HepG2 (cell line): ENCODE data around the gene GAS1. TPM values are rescaled to one million over a fixed set of nuclear protein-coding genes. Genes with fewer than 3 reads are reported as not detected.

ENCODE experiments used
- ATAC-seq: fragments of 200-7000 bp; cut with Tn5 transposase; 3 replicates; pipeline ENCODE4 v1.9.1; 2020; ENCODE audit warnings: mild to moderate bottlenecking, moderate library complexity
- BruUV-seq: library from RNA; stranded (reverse); fragments of 400-500 nt; replicated peaks from 2 replicates; lab custom pipeline; 2021; lab: Mats Ljungman, UMichigan
- CTCF ChIA-PET: fragments of 300-600 bp; formaldehyde crosslinking; extraction: SDS; loops from one replicate; lab custom pipeline; 2021; ENCODE audit warnings: low total read pairs, inconsistent platforms, low intra/inter-chr PET ratio; lab: Yijun Ruan, JAX
- POLR2A ChIA-PET: fragments of 350-600 bp; sonication (Branson Sonifier 250); formaldehyde crosslinking; loops from one replicate; lab custom pipeline; 2020; ENCODE audit warnings: antibody characterized with exemption, inconsistent platforms; lab: Yijun Ruan, JAX
- DNase-seq: peaks from one replicate; pipeline ENCODE4 v3.0.0-alpha.2; 2015; ENCODE audit warnings: low spot score
- FAIRE-seq: peaks from 3 replicates; lab custom pipeline; 2011; peaks lifted over from hg19 to GRCh38; lab: Jason Lieb, UNC
- H2AFZ ChIP-seq: one replicate; pipeline ENCODE4 v1.6.1; 2011; ENCODE audit warnings: low read length, inconsistent platforms
- H3K27ac ChIP-seq: fragments of 300-600 bp; 3 replicates; pipeline ENCODE4 v1.8.0; 2011; ENCODE audit warnings: mixed run types, mild to moderate bottlenecking, mixed read lengths, low read length, inconsistent platforms; ENCODE audit not compliant: insufficient read depth; ENCODE audit errors: extremely low read length
- H3K27me3 ChIP-seq, 2 experiments: fragments of 200-600 bp in 1 of 2; 2 replicates in 1 of 2; 3 replicates in 1 of 2; pipeline versions ENCODE4 v1.6.0 to v1.8.0; 2011; ENCODE audit warnings: low read length in 2 of 2, mild to moderate bottlenecking in 2 of 2, moderate library complexity in 2 of 2, inconsistent platforms in 1 of 2; ENCODE audit not compliant: insufficient read depth in 2 of 2, control insufficient read depth in 1 of 2
- H3K36me3 ChIP-seq, 2 experiments: fragments of 200-600 bp in 1 of 2; replicated peaks in 1 of 2; 2 replicates in 1 of 2; 3 replicates in 1 of 2; pipeline versions ENCODE4 v1.5.1 to v1.8.0; 2011; ENCODE audit warnings: low read length in 2 of 2, inconsistent platforms in 1 of 2; ENCODE audit not compliant: insufficient read depth in 2 of 2, control insufficient read depth in 1 of 2
- H3K4me1 ChIP-seq: 2 replicates; pipeline ENCODE4 v1.5.1; 2012; ENCODE audit warnings: low read length, inconsistent platforms; ENCODE audit not compliant: insufficient read depth
- H3K4me2 ChIP-seq: 2 replicates; pipeline ENCODE4 v1.6.0; 2011; ENCODE audit warnings: low read depth, low read length, inconsistent platforms
- H3K4me3 ChIP-seq, 3 experiments: fragments of 200-600 bp in 1 of 3; sonication (generic), shearing (Covaris generic) in 1 of 3; replicated peaks in 1 of 3; 2 replicates each; pipeline ENCODE4 v1.5.1; 2011 to 2016; ENCODE audit warnings: low read length in 3 of 3, inconsistent platforms in 2 of 3, low read depth in 2 of 3, mild to moderate bottlenecking in 2 of 3, control low read depth in 1 of 3, mixed read lengths in 1 of 3; ENCODE audit not compliant: insufficient read depth in 1 of 3
- H3K79me2 ChIP-seq: one replicate; pipeline ENCODE4 v1.6.1; 2011; ENCODE audit warnings: low read length, inconsistent platforms; ENCODE audit not compliant: insufficient read depth
- H3K9ac ChIP-seq: 2 replicates; pipeline ENCODE4 v1.6.0; 2011; ENCODE audit warnings: mild to moderate bottlenecking, low read depth, low read length, inconsistent platforms; ENCODE audit not compliant: insufficient read depth
- H3K9me3 ChIP-seq: 2 replicates; pipeline ENCODE4 v1.5.1; 2012; ENCODE audit warnings: mild to moderate bottlenecking, low read length
- H4K20me1 ChIP-seq: 2 replicates; pipeline ENCODE4 v1.6.0; 2011; ENCODE audit warnings: inconsistent platforms, mild to moderate bottlenecking, low read length, moderate library complexity; ENCODE audit not compliant: insufficient read depth
- CCAR2 ChIP-seq: fragments of 200-400 bp; formaldehyde crosslinking; optimal IDR thresholded peaks from 2 replicates; pipeline ENCODE3; 2018; ENCODE audit warnings: low read depth, mild to moderate bottlenecking, low read length, moderate library complexity
- DBP ChIP-seq: sonication (generic); formaldehyde crosslinking; IDR thresholded peaks from 2 replicates; pipeline ENCODE4 v1.4.0; 2020; ENCODE audit warnings: missing genetic modification reagents; ENCODE audit errors: not compliant biosample characterization
- EP300 ChIP-seq, 3 experiments: sonication (generic) in 1 of 3; formaldehyde crosslinking in 1 of 3; IDR thresholded peaks; 2 replicates each; pipeline versions ENCODE4 v1.5.1 to v1.6.1; 2011 to 2020; ENCODE audit warnings: low read depth in 2 of 3, low read length in 2 of 3, borderline replicate concordance in 1 of 3, improper control_type of control experiment in 1 of 3, mild to moderate bottlenecking in 1 of 3, missing genetic modification reagents in 1 of 3, moderate library complexity in 1 of 3
- MTF1 ChIP-seq: sonication (generic); formaldehyde crosslinking; IDR thresholded peaks from 2 replicates; pipeline ENCODE4 v1.5.0; 2020; ENCODE audit warnings: missing genetic modification reagents
- RBM39 ChIP-seq: fragments of 200-400 bp; formaldehyde crosslinking; IDR thresholded peaks from one replicate; pipeline ENCODE4 v1.6.1; 2018; ENCODE audit warnings: antibody characterized with exemption, mild to moderate bottlenecking, low read depth, low read length; ENCODE audit not compliant: poor library complexity, severe bottlenecking
- THAP7 ChIP-seq: sonication (generic); formaldehyde crosslinking; IDR thresholded peaks from 2 replicates; pipeline ENCODE4 v1.8.1; 2023; ENCODE audit warnings: mild to moderate bottlenecking, missing genetic modification reagents
- YY1 ChIP-seq: IDR thresholded peaks from 2 replicates; pipeline ENCODE4 v1.6.1; 2011; ENCODE audit warnings: low read length, low read depth, moderate library complexity, mild to moderate bottlenecking; ENCODE audit not compliant: insufficient read depth, insufficient replicate concordance
- ZNF24 ChIP-seq: fragments of 450-650 bp; IDR thresholded peaks from 2 replicates; pipeline ENCODE4 v1.6.1; 2017; ENCODE audit warnings: antibody characterized with exemption, mild to moderate bottlenecking
- ZNF441 ChIP-seq: sonication (generic); formaldehyde crosslinking; IDR thresholded peaks from 2 replicates; pipeline ENCODE4 v1.7.0; 2021; ENCODE audit warnings: missing genetic modification reagents, borderline replicate concordance
- ZNF639 ChIP-seq: conservative IDR thresholded peaks from 2 replicates; pipeline ENCODE4 v1.6.1; 2018; ENCODE audit warnings: missing genetic modification reagents
- WGBS: methylation state at CpG from one replicate; pipeline ENCODE4 v1.1.6; 2017; ENCODE audit warnings: low lambda C conversion rate; 5-methylcytosine and 5-hydroxymethylcytosine counted together
- in situ Hi-C: cut with HindIII; loops from 2 replicates; pipeline ENCODE4 v1.10.0; 2017; ENCODE audit warnings: low pct_unique_long_range_greater_than_20kb; ENCODE audit not compliant: extremely low pct_ligation_motif_present
- intact Hi-C: fragments of 100-400 bp; cut with micrococcal nuclease; formaldehyde crosslinking; loops from one replicate; pipeline ENCODE4 v1.10.0; 2022; ENCODE audit not compliant: unreplicated experiment
- polyA plus RNA-seq, 8 experiments: library from polyadenylated mRNA; depleted of rRNA in 3 of 8; stranded (reverse) in 7 of 8; unstranded in 1 of 8; fragments of >200 nt; fragmentation: Illumina TruSeq in 4 of 8; extraction: Trizol in 4 of 8; gene quantifications; 2 replicates each; pipeline versions ENCODE4 v1.2.1 to v1.2.3, GENCODE V29; 2011 to 2016; ENCODE audit warnings: low read depth in 4 of 8, missing spikeins in 1 of 8, mixed read lengths in 1 of 8; ENCODE audit not compliant: insufficient read depth in 1 of 8
- total RNA-seq, 5 experiments: library from RNA; depleted of rRNA; stranded (reverse); fragments of >200 nt; fragmentation: Illumina TruSeq; extraction: Trizol; gene quantifications; 2 replicates each; pipeline ENCODE4 v1.2.3, GENCODE V29; 2016; ENCODE audit warnings: low read depth in 1 of 5

Gene GAS1
- total and polyA plus RNA-seq, 2 of the 13 experiments (the other 11 are each of a cell fraction or from before 2014, with no cell fraction given) = not detected

- in situ Hi-C loops = no loop called here
- intact Hi-C loops = no loop called here
Measured at GRCh38 chr9:86965636-86966395, 18.5 kb upstream of the GAS1 start.

More at GRCh38 chr9:86965636-86966395, 18.5 kb upstream of the GAS1 start:
- no peak for FAIRE-seq
- BruUV-seq = no TSS peak
- Histone ChIP-seq H2AFZ (no peak overlapping the region), H3K4me1 (no peaks in the 10 kb centered on the region), H4K20me1 (no peaks in the 10 kb centered on the region), H3K27ac (no peak overlapping the region), H3K9me3 (no peaks in the 10 kb centered on the region), H3K79me2 (no peaks in the 10 kb centered on the region), H3K36me3 (no peaks in the 10 kb centered on the region), H3K4me2 (no peak overlapping the region), H3K9ac (no peak overlapping the region), H3K4me3 (no peak overlapping the region), H3K27me3 (peaks cover 0 to 9% of the 10 kb centered on the region in 2 experiments; a peak in 1 of 5 replicates)
- 17% methylated on average over 5 of the region's 5 CpGs for WGBS
- TF ChIP-seq YY1 (no peak), ZNF639 (no peak), DBP (CRISPR knock-in tag) (no peak), THAP7 (CRISPR knock-in tag) (no peak), MTF1 (CRISPR knock-in tag) (no peak), CCAR2 (no peak), ZNF24 (no peak), RBM39 (no peak), EP300 (IDR thresholded peaks at IDR 0.05; ENCODE audit: low read depth in 2 of 2, low read length in 2 of 2) (no peak), EP300 (CRISPR knock-in tag; IDR thresholded peaks at IDR 0.05; ENCODE audit: borderline replicate concordance) (no peak), ZNF441 (CRISPR knock-in tag) (no peak)
- ChIA-PET POLR2A (no interaction called here), CTCF (no interaction called here)
- no peak for ATAC-seq
- DNase-seq = no peak
